HG03095 (cell line): ENCODE results near the gene SGCE.

Source experiments
- ATAC-seq: cut with Tn5 transposase; IDR thresholded peaks from one replicate; pipeline ENCODE4 v1.9.1; 2021; ENCODE audit warnings: moderate library complexity; ENCODE audit not compliant: unreplicated experiment

SGCE gene

GRCh38 chr7:94630855-94631254 is 25.1 kb downstream of the SGCE start:
- no peak for ATAC-seq

GRCh38 chr7:94623820-94624219 is 32.1 kb downstream of the SGCE start:
- ATAC-seq, result no peak

- no peak for ATAC-seq
These were observed 34.8 kb downstream of the SGCE start for GRCh38 chr7:94621120-94621519.

- ATAC-seq, result peak; percentile 98
These were observed 35.2 kb downstream of the SGCE start for GRCh38 chr7:94620703-94621118.

GRCh38 chr7:94618126-94618525 is 37.8 kb downstream of the SGCE start:
- no peak for ATAC-seq

GRCh38 chr7:94616855-94617254 is 39.1 kb downstream of the SGCE start:
- no peak for ATAC-seq

- no peak for ATAC-seq
These were observed 40.3 kb downstream of the SGCE start for GRCh38 chr7:94615666-94616065.

GRCh38 chr7:94612661-94613060 is 43.3 kb downstream of the SGCE start:
- no peak for ATAC-seq

GRCh38 chr7:94612253-94612652 is 43.7 kb downstream of the SGCE start:
- ATAC-seq, result no peak

- ATAC-seq, result no peak
These were observed 46.4 kb downstream of the SGCE start for GRCh38 chr7:94609561-94609960.

- ATAC-seq, result peak; percentile 70
These were observed 50.9 kb downstream of the SGCE start for GRCh38 chr7:94605031-94605430.

GRCh38 chr7:94602181-94602580 is 53.8 kb downstream of the SGCE start:
- no peak for ATAC-seq

- ATAC-seq, result no peak
These were observed 55.7 kb downstream of the SGCE start for GRCh38 chr7:94600267-94600666.

- ATAC-seq, result no peak
These were observed 60.2 kb downstream of the SGCE start for GRCh38 chr7:94595717-94596116.

- no peak for ATAC-seq
These were observed 61.1 kb downstream of the SGCE start for GRCh38 chr7:94594882-94595281.

- ATAC-seq, result no peak
These were observed 64.8 kb downstream of the SGCE start for GRCh38 chr7:94591176-94591575.

- no peak for ATAC-seq
These were observed 65.3 kb downstream of the SGCE start for GRCh38 chr7:94590526-94591162.

GRCh38 chr7:94588075-94588474 is 67.9 kb downstream of the SGCE start:
- no peak for ATAC-seq

GRCh38 chr7:94584113-94584512 is 71.8 kb downstream of the SGCE start:
- no peak for ATAC-seq

GRCh38 chr7:94580601-94581000 is 75.3 kb downstream of the SGCE start:
- ATAC-seq, result no peak

GRCh38 chr7:94579470-94579869 is 76.5 kb downstream of the SGCE start:
- ATAC-seq, result no peak

GRCh38 chr7:94578614-94579013 is 77.3 kb downstream of the SGCE start:
- no peak for ATAC-seq

GRCh38 chr7:94577357-94577756 is 78.6 kb downstream of the SGCE start:
- no peak for ATAC-seq
